Heart right ventricle (tissue), 16 donors: ENCODE data around the gene CROCC2. TPM values are rescaled to one million over a fixed set of nuclear protein-coding genes. Genes with fewer than 3 reads are reported as not detected.
A peak's percentile ranks its signal among the peaks of the same experiment; 100 is the strongest.

Experiments
- ATAC-seq, 8 donors: fragments of 200-7000 bp; cut with Tn5 transposase; one replicate each; pipeline ENCODE4 v1.9.1; 2020; ENCODE audit warnings: mild to moderate bottlenecking in 8 of 8, moderate library complexity in 8 of 8, moderate number of reproducible peaks in 1 of 8
- DNase-seq, 2 donors: peaks; one replicate each; pipeline ENCODE4 v3.0.0-alpha.2; 2020
- H3K27ac ChIP-seq, 10 donors: fragments of 200-600 bp; sonication (generic) in 2 of 10; one replicate each; pipeline versions ENCODE4 v1.5.0 to v1.8.0; 2020 to 2022; ENCODE audit warnings: mild to moderate bottlenecking in 3 of 10
- H3K27me3 ChIP-seq, 7 donors: fragments of 200-600 bp; one replicate each; pipeline ENCODE4 v1.8.0; 2021 to 2022; ENCODE audit warnings: mild to moderate bottlenecking in 2 of 7
- H3K36me3 ChIP-seq, 9 donors: fragments of 200-600 bp; sonication (generic) in 1 of 9; one replicate each; pipeline versions ENCODE4 v1.5.0 to v1.8.0; 2020 to 2022; ENCODE audit warnings: mild to moderate bottlenecking in 2 of 9
- H3K4me1 ChIP-seq, 9 donors: fragments of 200-600 bp; sonication (generic) in 1 of 9; one replicate each; pipeline versions ENCODE4 v1.5.0 to v1.8.0; 2020 to 2022; ENCODE audit warnings: mild to moderate bottlenecking in 4 of 9
- H3K4me3 ChIP-seq, 10 donors: fragments of 200-600 bp; sonication (generic) in 2 of 10; one replicate each; pipeline versions ENCODE4 v1.5.0 to v1.8.0; 2020 to 2022; ENCODE audit warnings: mild to moderate bottlenecking in 7 of 10, moderate library complexity in 2 of 10
- H3K9me3 ChIP-seq, 11 donors: fragments of 200-600 bp in 10 of 11; sonication (generic) in 2 of 11; one replicate each; pipeline versions ENCODE4 v1.5.0 to v1.8.0; 2013 to 2022; ENCODE audit warnings: mild to moderate bottlenecking in 2 of 11, control low read depth in 1 of 11, moderate library complexity in 1 of 11
- WGBS, 2 donors: extraction: QIAGEN DNeasy Blood & Tissue Kit; methylation state at CpG; one replicate each; pipeline ENCODE4 v1.1.7; 2013; ENCODE audit warnings: inconsistent platforms in 1 of 2; 5-methylcytosine and 5-hydroxymethylcytosine counted together
- intact Hi-C, 10 donors: fragments of 100-400 bp; cut with DNase I; formaldehyde crosslinking; loops; one replicate each; pipeline versions ENCODE4 v1.11.1 to v1.14.2; 2022
- polyA plus RNA-seq, 2 donors: library from polyadenylated mRNA; stranded (reverse); fragments of 200-250 nt; gene quantifications; one replicate each; pipeline ENCODE4 v1.2.3, GENCODE V29; 2013
- total RNA-seq, 10 donors: library from RNA; stranded (reverse); fragmentation: NEBNext Ultra II Directional in 3 of 10; extraction: Animal tissue kit (Norgen Biotek cat#: 25700) in 3 of 10; gene quantifications; one replicate each; pipeline versions ENCODE4 v1.2.1 to v1.2.4, GENCODE V29; 2021 to 2023
- TF ChIP-seq, protein P1 (sequence below), 9 donors: fragments of 200-600 bp; sonication (generic) in 2 of 9; IDR thresholded peaks; one replicate each; pipeline versions ENCODE4 v1.5.0 to v1.8.0; 2021 to 2022; ENCODE audit warnings: antibody characterized with exemption in 9 of 9, mild to moderate bottlenecking in 5 of 9, moderate library complexity in 1 of 9
- donor health status: Arrhythmogenic right ventricular cardiomyopathy.
- donor health status: ischemic (EF 13 %, LVEDD 7.1; RV severe dilation, severe dysfunction).
- donor health status: healthy with polysubstance abuse.
- donor health status: DM: no; HTN: yes; CAD: no.
- donor health status: DM: no; HTN: no; CAD: no.
- donor health status: ischemic (EF 25% LVEDD 6.9; RV normal size, moderate dysfunction).
- donor health status: ischemic (EF 25% LVEDD 5.7; RV mildly dilated, moderate dysfunction).
- donor health status: healthy.
- donor health status: DM: yes; HTN: yes; CAD: no.
- donor health status: Ischemic cardiomyopathy.
- donor health status: ischemic (EF 35%, LVEDD 5.7; RV mildly dilated, moderate dysfunction).
- donor health status: nonischemic (EF 11% LVEDD 7.7; RV severe dilation, severe dysfunction).
- donor health status: DM: yes; HTN: yes; CAD: no.
- donor health status: PGD.
- donor health status: ischemic (EF 29% LVEDD 5.4; RV normal size, mild dysfunction).
- donor health status: nonischemic (EF 23%, LVEDD 6.1; RV moderate dilation, normal function).

CROCC2 gene
- total and polyA plus RNA-seq, 12 donors: 0.06 TPM; not detected in 11

DNA sequence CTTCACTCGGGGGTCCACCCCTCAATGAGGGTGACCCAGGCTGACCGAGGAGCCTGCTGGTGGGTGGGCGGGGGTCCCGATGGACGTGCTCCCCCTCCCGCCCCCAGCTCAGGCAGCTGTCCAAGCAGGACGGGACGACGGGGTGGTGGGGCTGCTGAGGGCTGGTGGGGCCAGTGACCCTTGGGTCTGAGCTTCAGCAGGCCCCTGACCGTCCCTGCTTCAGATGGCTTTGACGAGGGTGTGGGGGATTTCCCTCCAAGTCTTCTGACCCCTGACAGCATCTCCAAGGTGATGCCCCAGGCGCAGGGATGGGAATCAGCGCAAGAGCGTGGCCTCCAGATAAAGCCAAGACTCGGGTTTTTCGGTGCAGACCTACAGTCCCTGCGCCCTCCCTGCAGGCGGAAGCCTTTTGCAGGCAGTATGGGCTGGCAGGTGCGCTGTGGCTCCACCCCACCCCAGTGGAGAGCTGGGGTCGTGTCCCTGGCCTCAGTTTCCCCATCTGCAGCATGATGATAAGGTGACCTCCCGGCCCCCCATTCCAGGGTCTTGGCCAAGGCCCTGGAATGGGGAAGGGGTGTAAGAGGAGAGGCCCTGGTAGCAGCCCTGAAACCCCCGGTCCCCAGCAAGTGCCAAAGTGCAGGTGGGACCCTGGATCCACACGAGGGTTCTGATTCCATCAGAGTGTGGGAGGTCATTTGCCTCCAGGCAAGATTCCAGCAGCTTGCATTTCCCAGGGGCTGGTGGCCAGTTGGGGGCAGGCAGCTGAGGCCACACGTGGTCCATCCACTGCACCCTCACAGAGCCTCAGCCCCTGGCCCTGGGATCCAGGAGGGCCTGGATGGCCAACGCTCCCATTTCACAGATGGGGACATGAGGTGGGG, 8.7 kb downstream of the CROCC2 start:
- peak in 1 of 8 donors; percentile 8 for ATAC-seq
- WGBS, 2 donors: 47 to 49% methylated on average over 25 of the region's 25 CpGs
- Histone ChIP-seq H3K4me1 (peaks cover 20 to 44% (median 34%) of the 10 kb centered on the region in 9 donors), H3K9me3 (no peaks in the 10 kb centered on the region), H3K27ac (peak overlapping the region in 2 of 10 donors; percentile 45 to 62), H3K27me3 (peaks cover 0 to 46% (median 23%) of the 10 kb centered on the region in 7 donors), H3K4me3 (no peak overlapping the region), H3K36me3 (no peaks in the 10 kb centered on the region)
- intact Hi-C loops: loop anchor here in 5 of 10 donors (5.0 to 10.0 kb wide), 6 partner anchors 72 to 632 kb away; partner anchors contain the start of genes SNED1 (in 2 of the 5) and MTERF4 (in 1 of the 5)
- peak in 1 of 2 donors; percentile 15 for DNase-seq
- TF ChIP-seq, protein P1, sequence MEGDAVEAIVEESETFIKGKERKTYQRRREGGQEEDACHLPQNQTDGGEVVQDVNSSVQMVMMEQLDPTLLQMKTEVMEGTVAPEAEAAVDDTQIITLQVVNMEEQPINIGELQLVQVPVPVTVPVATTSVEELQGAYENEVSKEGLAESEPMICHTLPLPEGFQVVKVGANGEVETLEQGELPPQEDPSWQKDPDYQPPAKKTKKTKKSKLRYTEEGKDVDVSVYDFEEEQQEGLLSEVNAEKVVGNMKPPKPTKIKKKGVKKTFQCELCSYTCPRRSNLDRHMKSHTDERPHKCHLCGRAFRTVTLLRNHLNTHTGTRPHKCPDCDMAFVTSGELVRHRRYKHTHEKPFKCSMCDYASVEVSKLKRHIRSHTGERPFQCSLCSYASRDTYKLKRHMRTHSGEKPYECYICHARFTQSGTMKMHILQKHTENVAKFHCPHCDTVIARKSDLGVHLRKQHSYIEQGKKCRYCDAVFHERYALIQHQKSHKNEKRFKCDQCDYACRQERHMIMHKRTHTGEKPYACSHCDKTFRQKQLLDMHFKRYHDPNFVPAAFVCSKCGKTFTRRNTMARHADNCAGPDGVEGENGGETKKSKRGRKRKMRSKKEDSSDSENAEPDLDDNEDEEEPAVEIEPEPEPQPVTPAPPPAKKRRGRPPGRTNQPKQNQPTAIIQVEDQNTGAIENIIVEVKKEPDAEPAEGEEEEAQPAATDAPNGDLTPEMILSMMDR (IDR thresholded peaks at IDR 0.05): peak in 4 of 9 donors; percentile 3 to 39 (median 14)

GRCh38 chr2:240915526-240916341, 9.6 kb downstream of the CROCC2 start:
- H3K4me3 ChIP-seq: peak overlapping the region in 1 of 10 donors; percentile 8
- no peak for ATAC-seq
- peaks cover 0 to 40% (median 23%) of the 10 kb centered on the region in 7 donors for H3K27me3 ChIP-seq
- TF ChIP-seq, protein P1 (IDR thresholded peaks at IDR 0.05): no peak
- peaks cover 20 to 44% (median 34%) of the 10 kb centered on the region in 9 donors for H3K4me1 ChIP-seq
- H3K9me3 ChIP-seq: no peaks in the 10 kb centered on the region
- H3K36me3 ChIP-seq: no peaks in the 10 kb centered on the region
- intact Hi-C loops: loop anchor here in 2 of 10 donors (5.0 to 10.0 kb wide), 2 partner anchors 79 to 82 kb away; partner anchors contain the start of gene SNED1 (in 2 of the 2)
- WGBS, 2 donors: 32 to 36% methylated on average over 26 to 34 of the region's 34 CpGs
- peak in 1 of 2 donors; percentile 14 for DNase-seq
- H3K27ac ChIP-seq: peak overlapping the region in 1 of 10 donors; percentile 6

DNA sequence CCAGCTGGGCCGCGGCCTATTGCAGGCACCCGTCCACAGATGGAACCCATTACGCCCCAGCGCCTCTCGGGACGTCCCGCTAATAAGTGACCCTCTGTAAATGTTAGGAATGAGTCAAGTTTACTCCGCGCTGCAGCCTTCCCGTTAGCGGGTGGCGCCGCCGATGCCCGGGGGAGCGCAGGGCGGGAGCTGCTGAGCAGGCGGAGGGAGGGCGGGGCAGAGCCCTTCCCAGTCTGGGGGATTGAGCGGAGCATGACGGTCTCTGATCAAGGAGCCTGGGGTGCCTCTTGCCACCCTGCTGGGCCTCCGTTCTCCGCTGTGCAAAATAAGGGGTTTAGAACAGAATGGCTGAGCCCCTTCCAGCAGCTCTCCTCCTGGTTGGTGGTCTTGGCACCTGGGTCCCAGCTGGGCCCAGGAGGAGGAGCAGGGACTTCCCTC, 10.5 kb downstream of the CROCC2 start:
- WGBS, 2 donors: 9 to 11% methylated on average over 24 of the region's 24 CpGs
- Histone ChIP-seq H3K27me3 (peaks cover 0 to 40% (median 23%) of the 10 kb centered on the region in 7 donors), H3K27ac (peak overlapping the region in 1 of 10 donors; percentile 15), H3K4me3 (peak overlapping the region in 2 of 10 donors; percentile 19 to 28), H3K36me3 (no peaks in the 10 kb centered on the region), H3K4me1 (peaks cover 20 to 51% (median 34%) of the 10 kb centered on the region in 9 donors), H3K9me3 (no peaks in the 10 kb centered on the region)
- DNase-seq (peak; percentile 54 to 76), ATAC-seq (peak; percentile 29 to 73 (median 47))
- TF ChIP-seq, protein P1 (IDR thresholded peaks at IDR 0.05): no peak
- intact Hi-C loops: loop anchor here in 2 of 10 donors (5.0 to 10.0 kb wide), 2 partner anchors 78 to 81 kb away; partner anchors contain the start of gene SNED1 (in 2 of the 2)
